CD14-positive monocyte (primary cell): ENCODE data around the gene ARMC9. TPM values are rescaled to one million over a fixed set of nuclear protein-coding genes. Genes with fewer than 3 reads are reported as not detected.
"Not testable (repeated sequence)": the region's sequence is repeated elsewhere in the genome, so short reads cannot be mapped to it uniquely, and the experiment has no call there.

Source experiments
- DNase-seq, 3 donors: peaks; one replicate each; pipeline ENCODE4 v3.0.0-alpha.2; 2011 to 2022
- H2AFZ ChIP-seq: 2 replicates; pipeline ENCODE4 v1.6.0; 2012; ENCODE audit warnings: mild to moderate bottlenecking, low read depth, low read length, inconsistent platforms; ENCODE audit not compliant: insufficient read depth, poor library complexity, severe bottlenecking
- H3K27ac ChIP-seq, 2 donors: 1 replicate in 1 of 2; 2 replicates in 1 of 2; pipeline ENCODE4 v1.5.1; 2012 to 2013; ENCODE audit warnings: low read length in 2 of 2, control low read depth in 1 of 2, inconsistent platforms in 1 of 2, low read depth in 1 of 2, mild to moderate bottlenecking in 1 of 2
- H3K27me3 ChIP-seq, 2 donors: one replicate each; pipeline versions ENCODE4 v1.6.0 to v1.6.1; 2011 to 2013; ENCODE audit warnings: low read length in 2 of 2; ENCODE audit not compliant: control insufficient read depth in 2 of 2, insufficient read depth in 2 of 2
- H3K36me3 ChIP-seq, 2 donors: replicated peaks in 1 of 2; 1 replicate in 1 of 2; 2 replicates in 1 of 2; pipeline versions ENCODE4 v1.5.1 to v1.6.1; 2012 to 2013; ENCODE audit warnings: low read length in 2 of 2, control low read depth in 1 of 2, inconsistent platforms in 1 of 2, mild to moderate bottlenecking in 1 of 2; ENCODE audit not compliant: insufficient read depth in 2 of 2, control insufficient read depth in 1 of 2
- H3K4me1 ChIP-seq, 2 donors: 1 replicate in 1 of 2; 2 replicates in 1 of 2; pipeline versions ENCODE4 v1.5.1 to v1.6.1; 2012 to 2013; ENCODE audit warnings: low read length in 2 of 2, control low read depth in 1 of 2, inconsistent platforms in 1 of 2, mild to moderate bottlenecking in 1 of 2, moderate library complexity in 1 of 2; ENCODE audit not compliant: insufficient read depth in 2 of 2, control insufficient read depth in 1 of 2
- H3K4me2 ChIP-seq: replicated peaks from 2 replicates; pipeline ENCODE3; 2012; ENCODE audit warnings: low read length, moderate library complexity, mild to moderate bottlenecking; ENCODE audit not compliant: poor library complexity, severe bottlenecking; ENCODE audit errors: extremely low read depth
- H3K4me3 ChIP-seq, 3 experiments: fragments of 200-600 bp in 1 of 3; sonication (generic) in 1 of 3; replicated peaks in 1 of 3; 1 replicate in 2 of 3; 2 replicates in 1 of 3; pipeline ENCODE4 v1.5.1; 2011 to 2013; ENCODE audit warnings: low read length in 3 of 3, mild to moderate bottlenecking in 3 of 3, control low read depth in 2 of 3, low read depth in 2 of 3, inconsistent platforms in 1 of 3, moderate library complexity in 1 of 3
- H3K79me2 ChIP-seq: 2 replicates; pipeline ENCODE4 v1.6.0; 2012; ENCODE audit warnings: mild to moderate bottlenecking, control low read depth, inconsistent platforms, low read length, moderate library complexity; ENCODE audit not compliant: insufficient read depth
- H3K9ac ChIP-seq: 2 replicates; pipeline ENCODE4 v1.6.0; 2017; ENCODE audit warnings: low read length, mild to moderate bottlenecking; ENCODE audit not compliant: insufficient read depth, poor library complexity, severe bottlenecking
- H3K9me3 ChIP-seq, 2 donors: replicated peaks in 1 of 2; 1 replicate in 1 of 2; 2 replicates in 1 of 2; pipeline versions ENCODE4 v1.5.1 to v1.6.1; 2012 to 2013; ENCODE audit warnings: low read length in 2 of 2, control low read depth in 1 of 2; ENCODE audit not compliant: control insufficient read depth in 1 of 2, insufficient read depth in 1 of 2
- H4K20me1 ChIP-seq: 2 replicates; pipeline ENCODE4 v1.6.0; 2012; ENCODE audit warnings: mild to moderate bottlenecking, low read length, control low read depth, moderate library complexity; ENCODE audit not compliant: insufficient read depth
- H3K27ac Mint-ChIP-seq, 7 donors: one replicate each; pipeline ENCODE4 v1.8.0; 2020; ENCODE audit warnings: mild to moderate bottlenecking in 7 of 7, mixed read lengths in 7 of 7, moderate library complexity in 6 of 7, inconsistent platforms in 2 of 7
- H3K27me3 Mint-ChIP-seq, 3 donors: one replicate each; pipeline ENCODE4 v1.8.0; 2021 to 2022; ENCODE audit warnings: low read depth in 3 of 3, mild to moderate bottlenecking in 3 of 3, mixed read lengths in 3 of 3, moderate library complexity in 3 of 3, inconsistent platforms in 1 of 3
- H3K36me3 Mint-ChIP-seq, 2 donors: one replicate each; pipeline ENCODE4 v1.8.0; 2020; ENCODE audit warnings: mixed read lengths in 2 of 2, inconsistent platforms in 1 of 2, mild to moderate bottlenecking in 1 of 2
- H3K4me1 Mint-ChIP-seq: one replicate; pipeline ENCODE4 v1.8.0; 2020; ENCODE audit warnings: mild to moderate bottlenecking, mixed read lengths
- H3K4me3 Mint-ChIP-seq, 2 donors: one replicate each; pipeline ENCODE4 v1.8.0; 2020; ENCODE audit warnings: mild to moderate bottlenecking in 2 of 2, mixed read lengths in 2 of 2, moderate library complexity in 1 of 2
- H3K9me3 Mint-ChIP-seq, 7 donors: one replicate each; pipeline ENCODE4 v1.8.0; 2020 to 2022; ENCODE audit warnings: mixed read lengths in 7 of 7, mild to moderate bottlenecking in 6 of 7, moderate library complexity in 6 of 7, inconsistent platforms in 2 of 7
- WGBS: methylation state at CpG from one replicate; pipeline ENCODE4 v1.1.5; 2013; ENCODE audit warnings: missing lambda C conversion rate; ENCODE audit not compliant: insufficient coverage; 5-methylcytosine and 5-hydroxymethylcytosine counted together
- intact Hi-C, 2 donors: fragments of 100-400 bp; cut with micrococcal nuclease; formaldehyde crosslinking; loops; one replicate each; pipeline versions ENCODE4 v1.15.0 to v1.15.1; 2023
- polyA plus RNA-seq, 3 donors: library from polyadenylated mRNA; depleted of rRNA in 1 of 3; unstranded in 2 of 3; stranded (reverse) in 1 of 3; fragments of 300-500 nt in 2 of 3; fragments of >200 nt in 1 of 3; fragmentation: Illumina TruSeq in 2 of 3; gene quantifications; 1 replicate in 2 of 3; 2 replicates in 1 of 3; pipeline ENCODE4 v1.2.3, GENCODE V29; 2012 to 2021
- TF ChIP-seq, protein P1 (sequence below): fragments of 200-600 bp; IDR thresholded peaks from one replicate; pipeline ENCODE4 v1.8.0; 2022; ENCODE audit warnings: antibody characterized with exemption, mild to moderate bottlenecking

The ARMC9 gene
- polyA plus RNA-seq, 3 donors: 0.07 to 0.27 TPM; not detected in 1

DNA sequence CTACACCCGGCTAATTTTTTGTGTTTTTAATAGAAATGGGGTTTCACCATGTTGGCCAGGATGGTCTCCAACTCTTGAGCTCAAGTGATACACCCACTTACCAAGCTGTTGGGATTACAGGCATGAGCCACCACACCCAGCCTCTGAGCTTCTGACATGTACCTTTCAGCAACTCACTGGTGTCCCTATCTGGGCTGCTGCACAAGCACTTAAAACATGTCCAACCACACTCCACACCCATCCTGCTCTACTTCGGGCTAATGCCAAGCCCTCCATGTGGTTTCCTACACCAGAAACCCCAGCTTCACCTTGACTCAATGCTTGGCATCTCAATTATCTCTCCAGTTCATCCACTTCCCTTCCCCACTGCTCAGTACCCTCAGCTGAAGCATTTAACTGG is 22.4 kb upstream of the ARMC9 start:
- DNase-seq: no peak
- H3K9ac ChIP-seq: no peak overlapping the region
- H3K4me2 ChIP-seq: no peak overlapping the region
- peaks cover 0 to 2% (median 0%) of the 10 kb centered on the region in 3 donors for H3K27me3 Mint-ChIP-seq
- peaks cover 35 to 52% of the 10 kb centered on the region in 2 donors for H3K36me3 ChIP-seq
- no peak overlapping the region for H3K27ac ChIP-seq
- H3K4me1 ChIP-seq: peaks cover 16 to 18% of the 10 kb centered on the region in 2 donors
- peaks cover 34 to 48% of the 10 kb centered on the region in 2 donors for H3K36me3 Mint-ChIP-seq
- H4K20me1 ChIP-seq: no peaks in the 10 kb centered on the region
- H3K79me2 ChIP-seq: no peaks in the 10 kb centered on the region
- intact Hi-C loops: no loop called here
- H3K4me3 ChIP-seq: no peak overlapping the region
- TF ChIP-seq, protein P1, sequence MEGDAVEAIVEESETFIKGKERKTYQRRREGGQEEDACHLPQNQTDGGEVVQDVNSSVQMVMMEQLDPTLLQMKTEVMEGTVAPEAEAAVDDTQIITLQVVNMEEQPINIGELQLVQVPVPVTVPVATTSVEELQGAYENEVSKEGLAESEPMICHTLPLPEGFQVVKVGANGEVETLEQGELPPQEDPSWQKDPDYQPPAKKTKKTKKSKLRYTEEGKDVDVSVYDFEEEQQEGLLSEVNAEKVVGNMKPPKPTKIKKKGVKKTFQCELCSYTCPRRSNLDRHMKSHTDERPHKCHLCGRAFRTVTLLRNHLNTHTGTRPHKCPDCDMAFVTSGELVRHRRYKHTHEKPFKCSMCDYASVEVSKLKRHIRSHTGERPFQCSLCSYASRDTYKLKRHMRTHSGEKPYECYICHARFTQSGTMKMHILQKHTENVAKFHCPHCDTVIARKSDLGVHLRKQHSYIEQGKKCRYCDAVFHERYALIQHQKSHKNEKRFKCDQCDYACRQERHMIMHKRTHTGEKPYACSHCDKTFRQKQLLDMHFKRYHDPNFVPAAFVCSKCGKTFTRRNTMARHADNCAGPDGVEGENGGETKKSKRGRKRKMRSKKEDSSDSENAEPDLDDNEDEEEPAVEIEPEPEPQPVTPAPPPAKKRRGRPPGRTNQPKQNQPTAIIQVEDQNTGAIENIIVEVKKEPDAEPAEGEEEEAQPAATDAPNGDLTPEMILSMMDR: no peak
- peak overlapping the region in 1 of 7 donors; percentile 9 for H3K27ac Mint-ChIP-seq
- no peak overlapping the region for H3K4me3 Mint-ChIP-seq
- peaks cover 0 to 5% (median 0%) of the 10 kb centered on the region in 7 donors for H3K9me3 Mint-ChIP-seq
- H2AFZ ChIP-seq: no peak overlapping the region
- H3K4me1 Mint-ChIP-seq: peaks cover 18% of the 10 kb centered on the region
- no peaks in the 10 kb centered on the region for H3K9me3 ChIP-seq
- WGBS: 50% methylated on average over 1 of the region's 2 CpGs
- H3K27me3 ChIP-seq: no peaks in the 10 kb centered on the region

DNA sequence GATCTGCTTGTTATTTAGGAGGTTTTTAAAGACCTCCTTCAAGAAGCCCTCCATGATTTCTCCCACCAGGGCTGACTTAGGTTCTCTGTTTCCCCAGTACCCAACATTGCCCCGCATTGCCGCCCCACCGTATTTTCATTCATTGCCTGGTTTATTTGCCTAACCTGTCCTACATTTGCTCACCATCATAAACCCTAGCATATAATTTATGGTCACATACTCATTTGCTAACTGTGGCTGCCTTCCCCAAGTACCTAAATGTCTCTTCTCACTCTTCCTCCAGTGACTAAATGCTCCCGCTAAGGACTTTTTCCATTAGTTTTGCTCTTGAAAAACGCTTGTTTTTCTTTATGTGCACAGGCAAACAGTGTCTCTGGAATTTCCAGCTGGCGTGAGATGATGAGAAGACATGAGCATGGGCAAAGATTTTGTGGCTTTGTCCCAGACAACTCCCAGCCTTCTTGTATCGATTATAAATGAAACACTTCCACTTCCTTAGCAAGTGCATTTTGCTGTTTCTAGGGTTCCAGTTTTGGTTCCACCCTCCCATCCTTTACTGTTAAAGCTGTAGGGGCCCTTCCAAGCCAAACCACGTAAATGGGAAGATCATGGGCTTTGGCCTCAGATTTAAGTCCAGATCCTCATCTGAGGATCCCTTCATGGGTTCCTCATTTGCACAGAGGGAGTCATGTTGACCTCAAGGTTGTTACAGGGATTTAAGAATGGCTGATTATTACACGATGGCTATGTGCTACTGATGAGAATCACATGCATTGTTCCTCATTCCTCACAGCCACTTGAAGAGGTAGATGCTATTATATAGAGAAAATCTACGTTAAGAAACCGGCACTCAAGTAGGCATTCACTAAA is 21.0 kb upstream of the ARMC9 start:
- DNase-seq: peak in 1 of 3 donors; percentile 66
- Histone ChIP-seq H3K9ac (no peak overlapping the region), H3K9me3 (no peaks in the 10 kb centered on the region), H2AFZ (no peak overlapping the region), H4K20me1 (no peaks in the 10 kb centered on the region), H3K27me3 (no peaks in the 10 kb centered on the region), H3K4me1 (peaks cover 29 to 31% of the 10 kb centered on the region in 2 donors), H3K36me3 (peaks cover 24 to 39% of the 10 kb centered on the region in 2 donors), H3K27ac (no peak overlapping the region), H3K79me2 (no peaks in the 10 kb centered on the region), H3K4me3 (no peak overlapping the region), H3K4me2 (no peak overlapping the region)
- 81% methylated on average over 6 of the region's 11 CpGs for WGBS
- intact Hi-C loops: no loop called here
- Mint-ChIP-seq H3K9me3 (peaks cover 0 to 5% (median 0%) of the 10 kb centered on the region in 7 donors), H3K27ac (peak overlapping the region in 1 of 7 donors; percentile 55), H3K4me3 (no peak overlapping the region), H3K36me3 (peaks cover 27 to 37% of the 10 kb centered on the region in 2 donors), H3K27me3 (peaks cover 0 to 4% (median 0%) of the 10 kb centered on the region in 3 donors), H3K4me1 (peaks cover 31% of the 10 kb centered on the region)
- TF ChIP-seq, protein P1: no peak

DNA sequence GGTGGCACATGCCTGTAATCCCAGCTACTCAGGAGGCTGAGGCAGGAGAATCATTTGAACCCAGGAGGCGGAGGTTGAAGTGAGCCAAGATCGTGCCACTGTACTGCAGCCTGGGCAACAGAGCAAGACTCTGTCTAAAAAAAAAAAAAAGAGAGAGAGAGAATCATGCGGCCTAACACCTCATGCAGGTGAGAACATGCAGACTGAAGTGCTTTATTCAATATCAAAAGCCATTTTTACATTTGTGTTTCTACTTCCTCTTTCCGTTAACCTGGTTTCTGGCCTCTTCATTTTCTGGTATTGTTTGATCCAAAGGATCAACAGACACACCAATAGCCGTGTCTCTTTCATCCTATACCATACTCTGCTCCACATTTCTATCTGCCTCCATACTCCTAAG is 19.6 kb upstream of the ARMC9 start:
- H3K79me2 ChIP-seq, H3K4me3 ChIP-seq, H3K27me3 ChIP-seq, H3K4me3 Mint-ChIP-seq, H3K27ac Mint-ChIP-seq, H3K9ac ChIP-seq, H4K20me1 ChIP-seq, H3K27ac ChIP-seq, H3K27me3 Mint-ChIP-seq, DNase-seq, H3K9me3 Mint-ChIP-seq, H3K4me2 ChIP-seq, H2AFZ ChIP-seq, H3K9me3 ChIP-seq, intact Hi-C loops: not testable (repeated sequence)
- peaks cover 21 to 25% of the 10 kb centered on the region in 2 donors for H3K36me3 Mint-ChIP-seq
- Histone ChIP-seq H3K4me1 (peaks cover 35 to 37% of the 10 kb centered on the region in 2 donors), H3K36me3 (peaks cover 12 to 25% of the 10 kb centered on the region in 2 donors)
- peaks cover 38% of the 10 kb centered on the region for H3K4me1 Mint-ChIP-seq
- no CpG with 5 or more reads among the region's 5 CpGs for WGBS
